ENCODE measurements around the gene UNC13B. TPM values are rescaled to one million over a fixed set of nuclear protein-coding genes. Genes with fewer than 3 reads are reported as not detected.

The UNC13B gene
- total RNA-seq, 1 donor from 2014 or later = 26.5 TPM

DNA sequence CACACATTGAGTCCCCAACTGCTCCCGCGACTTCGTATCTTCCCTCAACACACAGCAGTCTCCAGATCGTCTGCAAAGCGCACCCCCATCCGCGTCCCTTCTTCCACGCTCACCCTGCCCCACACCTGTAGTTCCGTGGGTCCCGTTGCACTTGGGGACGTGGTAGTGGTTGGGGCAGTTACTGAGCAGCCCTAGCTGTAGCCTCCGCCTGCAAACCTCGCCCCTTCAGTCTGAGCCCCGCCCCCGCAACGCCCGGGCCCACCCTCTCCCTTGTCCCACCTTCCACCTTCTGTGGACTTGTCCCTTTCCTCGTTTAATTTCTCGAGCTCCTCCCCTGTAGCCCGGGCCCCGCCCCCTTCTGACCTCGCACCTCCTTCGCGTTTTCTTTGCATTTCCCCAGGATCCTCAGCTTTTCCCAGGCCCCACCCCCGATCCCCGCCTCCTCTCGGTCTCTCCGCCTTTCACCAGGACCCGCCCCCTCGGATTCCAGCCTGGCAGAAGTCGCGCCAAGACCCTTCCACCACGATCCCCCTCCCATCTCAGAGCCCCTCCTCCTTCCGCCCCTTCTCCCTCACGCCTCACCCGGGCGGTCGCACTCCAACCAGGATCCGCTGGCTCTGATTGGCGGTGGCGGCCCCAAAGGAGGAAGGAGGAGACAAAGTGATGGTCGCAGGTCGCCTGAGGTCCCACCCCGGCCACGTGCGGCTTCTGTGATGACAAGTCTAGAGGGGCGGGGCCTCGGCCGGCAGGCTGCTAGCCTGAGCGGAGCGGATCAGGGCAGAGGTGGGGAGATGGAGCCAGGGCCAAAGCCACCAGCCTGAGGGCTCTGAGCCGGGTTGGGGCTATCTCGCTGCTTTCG lies 45.9 kb upstream of the UNC13B start, which contains the start of gene ATOSB:
TSS of gene ATOSB (minus strand) at position 183 of the 859 bp plus-strand sequence. CDS start 7,588 bp downstream, outside the sequence.
- peaks cover 15 to 38% of the 10 kb centered on the region in 2 donors for H3K4me1 ChIP-seq
- intact Hi-C loops (cut with DNase I) = loop anchor here (1.0 to 10.0 kb wide), 9 partner anchors 46 to 919 kb away; partner anchors contain the start of genes CCL27, CREB3, RECK and TESK1

DNA sequence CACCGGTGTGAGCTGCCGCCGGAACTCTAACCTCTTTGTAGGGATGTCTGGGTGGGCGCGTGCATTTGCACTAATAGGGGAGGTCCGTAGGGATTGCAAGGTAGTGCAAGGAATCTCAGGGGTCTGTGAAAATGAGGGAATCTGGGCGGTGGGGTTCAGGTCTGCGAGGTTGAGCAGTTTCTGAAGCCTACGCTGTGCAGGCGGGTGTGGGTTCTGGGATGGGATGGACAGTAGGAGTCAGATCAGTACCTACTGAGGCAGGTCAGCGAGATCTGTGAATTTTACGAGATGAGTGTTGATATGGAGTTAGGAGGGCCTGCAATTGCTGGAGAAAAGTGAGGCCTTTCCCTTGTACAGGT lies 45.3 kb upstream of the UNC13B start:
- Histone ChIP-seq H3K27me3 (no peaks in the 10 kb centered on the region), H3K36me3 (no peaks in the 10 kb centered on the region), H3K4me1 (peaks cover 15 to 38% of the 10 kb centered on the region in 2 donors), H3K9me3 (no peaks in the 10 kb centered on the region), H3K27ac (peak overlapping the region; percentile 98 to 99), H3K4me3 (peak overlapping the region; percentile 46 to 62)
- intact Hi-C loops (cut with DNase I) = loop anchor here (1.0 to 10.0 kb wide), 8 partner anchors 46 to 918 kb away; partner anchors contain the start of genes CCL27, CREB3, RECK and TLN1
- no peak for DNase-seq (ENCODE audit: low spot score in 2 of 2)
- TF ChIP-seq, protein P1, sequence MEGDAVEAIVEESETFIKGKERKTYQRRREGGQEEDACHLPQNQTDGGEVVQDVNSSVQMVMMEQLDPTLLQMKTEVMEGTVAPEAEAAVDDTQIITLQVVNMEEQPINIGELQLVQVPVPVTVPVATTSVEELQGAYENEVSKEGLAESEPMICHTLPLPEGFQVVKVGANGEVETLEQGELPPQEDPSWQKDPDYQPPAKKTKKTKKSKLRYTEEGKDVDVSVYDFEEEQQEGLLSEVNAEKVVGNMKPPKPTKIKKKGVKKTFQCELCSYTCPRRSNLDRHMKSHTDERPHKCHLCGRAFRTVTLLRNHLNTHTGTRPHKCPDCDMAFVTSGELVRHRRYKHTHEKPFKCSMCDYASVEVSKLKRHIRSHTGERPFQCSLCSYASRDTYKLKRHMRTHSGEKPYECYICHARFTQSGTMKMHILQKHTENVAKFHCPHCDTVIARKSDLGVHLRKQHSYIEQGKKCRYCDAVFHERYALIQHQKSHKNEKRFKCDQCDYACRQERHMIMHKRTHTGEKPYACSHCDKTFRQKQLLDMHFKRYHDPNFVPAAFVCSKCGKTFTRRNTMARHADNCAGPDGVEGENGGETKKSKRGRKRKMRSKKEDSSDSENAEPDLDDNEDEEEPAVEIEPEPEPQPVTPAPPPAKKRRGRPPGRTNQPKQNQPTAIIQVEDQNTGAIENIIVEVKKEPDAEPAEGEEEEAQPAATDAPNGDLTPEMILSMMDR (IDR thresholded peaks at IDR 0.05) = no peak

More for the DNA sequence above, 45.9 kb upstream of the UNC13B start, which contains the start of gene ATOSB:
- Histone ChIP-seq H3K36me3 (no peaks in the 10 kb centered on the region), H3K27me3 (no peaks in the 10 kb centered on the region), H3K4me3 (peak within 1 kb of the TSS; percentile 46 to 62), H3K9me3 (no peaks in the 10 kb centered on the region), H3K27ac (peak within 1 kb of the TSS; percentile 98 to 99)
- TF ChIP-seq, protein P1 (IDR thresholded peaks at IDR 0.05) = no peak
- DNase-seq (ENCODE audit: low spot score in 2 of 2) = peak; percentile 97 to 99

DNA sequence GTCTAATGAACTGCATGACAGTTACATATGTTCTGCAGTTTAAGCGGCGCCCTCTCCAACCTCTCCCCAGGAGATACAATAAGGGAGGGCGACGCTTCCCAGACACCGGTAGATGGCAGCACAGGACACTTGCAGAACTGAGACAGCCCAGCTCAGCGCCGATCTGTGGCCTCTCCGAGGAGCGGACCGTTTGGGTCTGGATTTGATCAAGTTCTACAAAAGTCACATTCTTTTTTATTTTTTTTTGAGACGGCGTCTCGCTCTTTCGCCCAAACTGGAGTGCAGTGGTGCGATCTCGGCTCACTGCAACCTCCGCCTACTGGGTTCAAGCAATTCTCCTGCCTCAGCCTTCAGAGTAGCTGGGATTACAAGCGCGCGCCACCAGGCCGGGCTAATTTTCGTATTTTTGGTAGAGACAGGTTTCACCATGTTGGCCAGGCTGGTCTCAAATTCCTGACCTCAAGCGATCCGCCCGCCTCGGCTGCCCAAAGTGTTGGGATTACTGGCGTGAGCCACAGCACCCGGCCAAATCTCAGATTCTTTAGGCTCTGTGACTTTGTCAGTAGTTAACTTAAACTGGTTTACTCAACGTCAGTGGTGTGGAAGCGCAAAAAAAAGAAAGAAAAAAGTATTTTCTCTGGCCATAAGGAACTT lies 44.8 kb upstream of the UNC13B start:
- H3K27me3 ChIP-seq = no peaks in the 10 kb centered on the region
- H3K9me3 ChIP-seq = no peaks in the 10 kb centered on the region
- TF ChIP-seq, protein P1 (IDR thresholded peaks at IDR 0.05) = peak; percentile 88 to 97 (median 97)
- H3K36me3 ChIP-seq = no peaks in the 10 kb centered on the region
- peaks cover 15 to 35% of the 10 kb centered on the region in 2 donors for H3K4me1 ChIP-seq
- peak; percentile 83 to 96 for DNase-seq (ENCODE audit: low spot score in 2 of 2)
- peak overlapping the region; percentile 98 to 99 for H3K27ac ChIP-seq
- peak overlapping the region; percentile 46 to 62 for H3K4me3 ChIP-seq
- intact Hi-C loops (cut with DNase I) = loop anchor here (1.0 to 10.0 kb wide), 9 partner anchors 45 to 918 kb away; partner anchors contain the start of genes CCL27, CREB3, RECK and TLN1

DNA sequence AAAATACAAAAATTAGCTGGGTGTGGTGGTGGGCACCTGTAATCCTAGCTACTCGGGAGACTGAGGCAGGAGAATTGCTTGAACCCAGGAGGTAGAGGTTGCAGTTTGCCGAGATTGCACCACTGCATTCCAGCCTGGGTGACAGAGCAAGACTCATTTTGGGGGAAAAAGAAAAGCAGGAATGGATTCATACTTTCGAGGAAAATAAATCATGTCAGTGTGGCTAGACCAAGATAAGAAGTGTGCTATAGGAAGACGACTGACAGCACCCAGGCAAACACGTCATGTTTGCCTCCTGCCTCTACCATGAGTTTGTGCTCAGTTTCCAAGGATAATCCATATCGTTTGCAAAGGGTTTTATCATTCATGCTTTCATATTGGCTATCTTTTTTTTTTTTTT lies 26.9 kb upstream of the UNC13B start:
- TF ChIP-seq, protein P1 (IDR thresholded peaks at IDR 0.05) = no peak
- H3K4me3 ChIP-seq = no peak overlapping the region
- no peaks in the 10 kb centered on the region for H3K36me3 ChIP-seq
- intact Hi-C loops (cut with DNase I) = no loop called here
- no peaks in the 10 kb centered on the region for H3K9me3 ChIP-seq
- no peak overlapping the region for H3K27ac ChIP-seq
- H3K4me1 ChIP-seq = no peaks in the 10 kb centered on the region
- H3K27me3 ChIP-seq = no peaks in the 10 kb centered on the region
- no peak for DNase-seq (ENCODE audit: low spot score in 2 of 2)

DNA sequence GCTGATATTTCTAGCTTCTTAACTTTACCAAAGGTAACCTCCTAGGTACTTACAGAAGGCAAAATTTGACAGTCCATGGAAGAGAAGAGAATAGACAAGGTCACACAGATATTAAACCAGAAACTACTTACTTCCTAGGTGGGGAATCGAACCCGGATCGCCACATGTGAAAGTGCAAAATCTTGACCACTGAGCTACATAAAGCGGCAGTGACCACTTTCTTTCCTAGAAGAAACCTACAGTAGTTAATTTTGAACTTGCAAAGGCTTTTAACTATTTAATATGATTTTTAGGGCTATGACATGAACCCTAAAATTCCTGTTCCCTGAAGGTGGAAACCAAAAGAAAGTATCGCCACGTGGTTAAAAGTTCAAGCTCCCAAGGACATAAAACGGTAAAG lies 25.8 kb upstream of the UNC13B start:
- intact Hi-C loops (cut with DNase I) = no loop called here
- TF ChIP-seq, protein P1 (IDR thresholded peaks at IDR 0.05) = no peak
- DNase-seq (ENCODE audit: low spot score in 2 of 2) = no peak
- H3K27ac ChIP-seq = no peak overlapping the region
- H3K4me3 ChIP-seq = no peak overlapping the region
- no peaks in the 10 kb centered on the region for H3K36me3 ChIP-seq
- no peaks in the 10 kb centered on the region for H3K9me3 ChIP-seq
- H3K4me1 ChIP-seq = no peaks in the 10 kb centered on the region
- no peaks in the 10 kb centered on the region for H3K27me3 ChIP-seq
